Dendritic cell treated with granulocyte-macrophage colony-stimulating factor and Interleukin-4, amounts not matched to agents 40 ng/mL and 50 ng/mL, for 4 days (primary cell): ENCODE data around the gene SOBP.
"Not testable (repeated sequence)": the region's sequence is repeated elsewhere in the genome, so short reads cannot be mapped to it uniquely, and the experiment has no call there.

Experiments used
- H3K27ac Mint-ChIP-seq: one replicate; pipeline ENCODE4 v1.8.0; 2022; ENCODE audit warnings: mild to moderate bottlenecking, mixed read lengths
- H3K27me3 Mint-ChIP-seq: one replicate; pipeline ENCODE4 v1.8.0; 2022; ENCODE audit warnings: mild to moderate bottlenecking, mixed read lengths
- H3K36me3 Mint-ChIP-seq: one replicate; pipeline ENCODE4 v1.8.0; 2022; ENCODE audit warnings: low read depth, mixed read lengths
- H3K4me1 Mint-ChIP-seq: one replicate; pipeline ENCODE4 v1.8.0; 2022; ENCODE audit warnings: low read depth, mixed read lengths
- H3K4me3 Mint-ChIP-seq: one replicate; pipeline ENCODE4 v1.8.0; 2022; ENCODE audit warnings: mild to moderate bottlenecking, moderate library complexity, mixed read lengths
- H3K9me3 Mint-ChIP-seq: one replicate; pipeline ENCODE4 v1.8.0; 2022; ENCODE audit warnings: mixed read lengths
- intact Hi-C: fragments of 100-400 bp; cut with micrococcal nuclease; formaldehyde crosslinking; loops from one replicate; pipeline ENCODE4 v1.15.0; 2022

SOBP gene

GRCh38 chr6:107543088-107543487 lies 53.2 kb downstream of the SOBP start:
- H3K9me3 Mint-ChIP-seq: no peaks in the 10 kb centered on the region
- intact Hi-C loops: no loop called here
- H3K27me3 Mint-ChIP-seq: peaks cover 15% of the 10 kb centered on the region
- H3K4me1 Mint-ChIP-seq: no peaks in the 10 kb centered on the region
- H3K27ac Mint-ChIP-seq: no peak overlapping the region
- no peaks in the 10 kb centered on the region for H3K36me3 Mint-ChIP-seq
- no peak overlapping the region for H3K4me3 Mint-ChIP-seq

GRCh38 chr6:107543567-107543966 lies 53.6 kb downstream of the SOBP start:
- H3K9me3 Mint-ChIP-seq: no peaks in the 10 kb centered on the region
- H3K27ac Mint-ChIP-seq: no peak overlapping the region
- no peaks in the 10 kb centered on the region for H3K36me3 Mint-ChIP-seq
- intact Hi-C loops: no loop called here
- H3K27me3 Mint-ChIP-seq: peaks cover 14% of the 10 kb centered on the region
- H3K4me3 Mint-ChIP-seq: no peak overlapping the region
- H3K4me1 Mint-ChIP-seq: no peaks in the 10 kb centered on the region

GRCh38 chr6:107545763-107546162 lies 55.8 kb downstream of the SOBP start:
- Mint-ChIP-seq H3K4me3 (no peak overlapping the region), H3K27ac (no peak overlapping the region), H3K27me3 (peaks cover 9% of the 10 kb centered on the region), H3K36me3 (no peaks in the 10 kb centered on the region), H3K4me1 (no peaks in the 10 kb centered on the region), H3K9me3 (no peaks in the 10 kb centered on the region)
- intact Hi-C loops: no loop called here

GRCh38 chr6:107546691-107547450 lies 57.0 kb downstream of the SOBP start:
- intact Hi-C loops: no loop called here
- H3K4me1 Mint-ChIP-seq: no peaks in the 10 kb centered on the region
- no peaks in the 10 kb centered on the region for H3K36me3 Mint-ChIP-seq
- no peak overlapping the region for H3K27ac Mint-ChIP-seq
- H3K4me3 Mint-ChIP-seq: no peak overlapping the region
- H3K27me3 Mint-ChIP-seq: peaks cover 9% of the 10 kb centered on the region
- H3K9me3 Mint-ChIP-seq: no peaks in the 10 kb centered on the region

- Mint-ChIP-seq H3K36me3 (no peaks in the 10 kb centered on the region), H3K9me3 (no peaks in the 10 kb centered on the region), H3K4me3 (no peak overlapping the region)
Observed at GRCh38 chr6:107547451-107547840, 57.5 kb downstream of the SOBP start.

GRCh38 chr6:107550241-107550840 lies 60.4 kb downstream of the SOBP start:
- Mint-ChIP-seq H3K36me3 (no peaks in the 10 kb centered on the region), H3K4me3 (no peak overlapping the region), H3K9me3 (no peaks in the 10 kb centered on the region), H3K4me1 (no peaks in the 10 kb centered on the region), H3K27ac (no peak overlapping the region), H3K27me3 (peaks cover 10% of the 10 kb centered on the region)
- intact Hi-C loops: no loop called here

More at GRCh38 chr6:107547451-107547840, 57.5 kb downstream of the SOBP start:
- Mint-ChIP-seq H3K27me3 (peaks cover 9% of the 10 kb centered on the region), H3K4me1 (no peaks in the 10 kb centered on the region), H3K27ac (no peak overlapping the region)
- intact Hi-C loops: no loop called here

GRCh38 chr6:107550906-107551305 lies 61.0 kb downstream of the SOBP start:
- Mint-ChIP-seq H3K27ac (no peak overlapping the region), H3K36me3 (no peaks in the 10 kb centered on the region), H3K4me1 (no peaks in the 10 kb centered on the region), H3K4me3 (no peak overlapping the region), H3K27me3 (peaks cover 9% of the 10 kb centered on the region), H3K9me3 (no peaks in the 10 kb centered on the region)
- intact Hi-C loops: no loop called here

- H3K36me3 Mint-ChIP-seq, intact Hi-C loops, H3K27ac Mint-ChIP-seq, H3K9me3 Mint-ChIP-seq, H3K4me3 Mint-ChIP-seq, H3K27me3 Mint-ChIP-seq, H3K4me1 Mint-ChIP-seq: not testable (repeated sequence)
Observed at GRCh38 chr6:107553121-107553520, 63.2 kb downstream of the SOBP start.

GRCh38 chr6:107554326-107554725 lies 64.4 kb downstream of the SOBP start:
- no peak overlapping the region for H3K27ac Mint-ChIP-seq
- H3K4me1 Mint-ChIP-seq: no peaks in the 10 kb centered on the region
- peaks cover 7% of the 10 kb centered on the region for H3K27me3 Mint-ChIP-seq
- no peak overlapping the region for H3K4me3 Mint-ChIP-seq
- intact Hi-C loops: no loop called here
- H3K9me3 Mint-ChIP-seq: no peaks in the 10 kb centered on the region
- H3K36me3 Mint-ChIP-seq: no peaks in the 10 kb centered on the region

GRCh38 chr6:107554918-107555317 lies 65.0 kb downstream of the SOBP start:
- intact Hi-C loops: no loop called here
- H3K36me3 Mint-ChIP-seq: no peaks in the 10 kb centered on the region
- H3K27me3 Mint-ChIP-seq: peaks cover 7% of the 10 kb centered on the region
- H3K9me3 Mint-ChIP-seq: no peaks in the 10 kb centered on the region
- H3K4me1 Mint-ChIP-seq: no peaks in the 10 kb centered on the region
- H3K27ac Mint-ChIP-seq: no peak overlapping the region
- no peak overlapping the region for H3K4me3 Mint-ChIP-seq

- Mint-ChIP-seq H3K27me3 (peaks cover 12% of the 10 kb centered on the region), H3K4me3 (no peak overlapping the region), H3K36me3 (no peaks in the 10 kb centered on the region), H3K9me3 (no peaks in the 10 kb centered on the region), H3K4me1 (no peaks in the 10 kb centered on the region), H3K27ac (no peak overlapping the region)
- intact Hi-C loops: no loop called here
Observed at GRCh38 chr6:107555449-107555848, 65.5 kb downstream of the SOBP start.

GRCh38 chr6:107556082-107556481 lies 66.2 kb downstream of the SOBP start:
- Mint-ChIP-seq H3K36me3 (no peaks in the 10 kb centered on the region), H3K27me3 (peaks cover 16% of the 10 kb centered on the region), H3K9me3 (no peaks in the 10 kb centered on the region), H3K27ac (no peak overlapping the region), H3K4me3 (no peak overlapping the region), H3K4me1 (no peaks in the 10 kb centered on the region)
- intact Hi-C loops: no loop called here

- H3K27me3 Mint-ChIP-seq: peaks cover 13% of the 10 kb centered on the region
- no peak overlapping the region for H3K27ac Mint-ChIP-seq
- H3K4me3 Mint-ChIP-seq: no peak overlapping the region
- no peaks in the 10 kb centered on the region for H3K4me1 Mint-ChIP-seq
- no peaks in the 10 kb centered on the region for H3K9me3 Mint-ChIP-seq
- intact Hi-C loops: no loop called here
- no peaks in the 10 kb centered on the region for H3K36me3 Mint-ChIP-seq
Observed at GRCh38 chr6:107557698-107558097, 67.8 kb downstream of the SOBP start.

- no peak overlapping the region for H3K27ac Mint-ChIP-seq
- H3K9me3 Mint-ChIP-seq: no peaks in the 10 kb centered on the region
- H3K4me3 Mint-ChIP-seq: no peak overlapping the region
- H3K27me3 Mint-ChIP-seq: peaks cover 16% of the 10 kb centered on the region
- intact Hi-C loops: no loop called here
- H3K36me3 Mint-ChIP-seq: no peaks in the 10 kb centered on the region
- H3K4me1 Mint-ChIP-seq: no peaks in the 10 kb centered on the region
Observed at GRCh38 chr6:107560657-107561056, 70.7 kb downstream of the SOBP start.

GRCh38 chr6:107561306-107561705 lies 71.4 kb downstream of the SOBP start:
- Mint-ChIP-seq H3K27me3 (peaks cover 18% of the 10 kb centered on the region), H3K4me1 (no peaks in the 10 kb centered on the region), H3K4me3 (no peak overlapping the region), H3K27ac (no peak overlapping the region), H3K36me3 (no peaks in the 10 kb centered on the region), H3K9me3 (no peaks in the 10 kb centered on the region)
- intact Hi-C loops: no loop called here
